Breast epithelium (tissue), 3 donors: ENCODE data around the gene MRPL38.

ENCODE experiments used
- POLR2A ChIP-seq: fragments of 450-650 bp; IDR thresholded peaks from one replicate; pipeline ENCODE4 v1.6.1; 2016; ENCODE audit warnings: antibody characterized with exemption, mild to moderate bottlenecking, moderate library complexity
- POLR2AphosphoS5 ChIP-seq, 3 donors: sonication (generic); formaldehyde crosslinking; IDR thresholded peaks; one replicate each; pipeline ENCODE4 v1.6.1; 2017; ENCODE audit warnings: antibody characterized with exemption in 3 of 3
- TF ChIP-seq, protein P1 (sequence below), 3 donors: fragments of 450-650 bp; IDR thresholded peaks; one replicate each; pipeline ENCODE4 v1.5.1; 2016 to 2017; ENCODE audit warnings: antibody characterized with exemption in 3 of 3, mild to moderate bottlenecking in 3 of 3, moderate library complexity in 3 of 3

DNA sequence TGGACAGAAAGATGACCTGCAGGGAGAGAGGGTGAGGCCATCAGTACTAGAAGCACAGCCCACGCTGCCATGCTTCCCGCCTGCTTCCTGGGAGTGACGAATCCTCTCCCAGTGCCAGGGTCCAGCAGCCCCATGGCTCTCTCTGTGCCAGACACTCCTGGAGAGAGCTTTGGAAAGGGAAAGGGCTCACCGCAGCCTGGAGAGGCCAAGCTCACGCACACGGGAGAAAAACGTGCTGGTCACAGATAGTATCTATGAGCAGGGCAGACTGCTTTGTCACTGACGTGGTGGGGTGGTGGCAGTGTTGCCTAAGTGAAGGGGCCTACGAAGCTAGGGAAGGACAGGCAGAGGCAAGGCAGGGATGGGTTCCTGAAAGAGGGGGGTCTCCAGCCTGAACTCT, 55.0 kb downstream of the MRPL38 start:
- TF ChIP-seq, protein P1, sequence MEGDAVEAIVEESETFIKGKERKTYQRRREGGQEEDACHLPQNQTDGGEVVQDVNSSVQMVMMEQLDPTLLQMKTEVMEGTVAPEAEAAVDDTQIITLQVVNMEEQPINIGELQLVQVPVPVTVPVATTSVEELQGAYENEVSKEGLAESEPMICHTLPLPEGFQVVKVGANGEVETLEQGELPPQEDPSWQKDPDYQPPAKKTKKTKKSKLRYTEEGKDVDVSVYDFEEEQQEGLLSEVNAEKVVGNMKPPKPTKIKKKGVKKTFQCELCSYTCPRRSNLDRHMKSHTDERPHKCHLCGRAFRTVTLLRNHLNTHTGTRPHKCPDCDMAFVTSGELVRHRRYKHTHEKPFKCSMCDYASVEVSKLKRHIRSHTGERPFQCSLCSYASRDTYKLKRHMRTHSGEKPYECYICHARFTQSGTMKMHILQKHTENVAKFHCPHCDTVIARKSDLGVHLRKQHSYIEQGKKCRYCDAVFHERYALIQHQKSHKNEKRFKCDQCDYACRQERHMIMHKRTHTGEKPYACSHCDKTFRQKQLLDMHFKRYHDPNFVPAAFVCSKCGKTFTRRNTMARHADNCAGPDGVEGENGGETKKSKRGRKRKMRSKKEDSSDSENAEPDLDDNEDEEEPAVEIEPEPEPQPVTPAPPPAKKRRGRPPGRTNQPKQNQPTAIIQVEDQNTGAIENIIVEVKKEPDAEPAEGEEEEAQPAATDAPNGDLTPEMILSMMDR (IDR thresholded peaks at IDR 0.05), result no peak
- TF ChIP-seq POLR2AphosphoS5 (IDR thresholded peaks at IDR 0.05) (no peak), POLR2A (no peak)
